HG03460 (cell line): ENCODE results near the gene MAPT.
"Not testable (repeated sequence)": the region's sequence is repeated elsewhere in the genome, so short reads cannot be mapped to it uniquely, and the experiment has no call there.

Source experiments
- ATAC-seq: cut with Tn5 transposase; IDR thresholded peaks from one replicate; pipeline ENCODE4 v1.9.1; 2021; ENCODE audit not compliant: unreplicated experiment

Gene MAPT

GRCh38 chr17:45896803-45897693, 2.7 kb downstream of the MAPT start:
- no peak for ATAC-seq

- ATAC-seq, result no peak
These were observed 5.8 kb downstream of the MAPT start for GRCh38 chr17:45900136-45900535.

GRCh38 chr17:45900723-45901415, 6.5 kb downstream of the MAPT start:
- no peak for ATAC-seq

- ATAC-seq, result no peak
These were observed 8.6 kb downstream of the MAPT start for GRCh38 chr17:45902892-45903346.

DNA sequence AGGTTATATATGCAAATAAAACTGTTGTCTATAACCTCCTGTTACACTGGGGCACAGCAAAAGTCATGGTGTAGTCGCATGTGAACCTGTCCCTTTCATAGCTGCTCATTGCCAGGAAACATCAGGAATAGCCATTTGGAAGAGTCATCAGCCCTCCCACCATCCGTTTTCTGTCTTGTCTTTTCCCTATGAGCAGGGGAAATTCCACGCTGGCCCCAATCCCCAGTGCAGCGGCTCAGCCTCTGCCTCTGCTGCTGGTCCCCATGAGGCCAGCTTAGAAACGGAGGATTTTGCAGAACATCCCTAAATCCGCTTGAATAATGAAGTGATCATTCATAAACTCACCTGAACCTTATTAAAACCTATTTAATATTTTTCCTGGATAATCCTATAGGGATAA, 10.5 kb downstream of the MAPT start:
- ATAC-seq, result no peak

- ATAC-seq, result no peak
These were observed 11.5 kb downstream of the MAPT start for GRCh38 chr17:45905814-45906213.

GRCh38 chr17:45906237-45906636, 11.9 kb downstream of the MAPT start:
- no peak for ATAC-seq

- no peak for ATAC-seq
These were observed 12.7 kb downstream of the MAPT start for GRCh38 chr17:45906927-45907622.

DNA sequence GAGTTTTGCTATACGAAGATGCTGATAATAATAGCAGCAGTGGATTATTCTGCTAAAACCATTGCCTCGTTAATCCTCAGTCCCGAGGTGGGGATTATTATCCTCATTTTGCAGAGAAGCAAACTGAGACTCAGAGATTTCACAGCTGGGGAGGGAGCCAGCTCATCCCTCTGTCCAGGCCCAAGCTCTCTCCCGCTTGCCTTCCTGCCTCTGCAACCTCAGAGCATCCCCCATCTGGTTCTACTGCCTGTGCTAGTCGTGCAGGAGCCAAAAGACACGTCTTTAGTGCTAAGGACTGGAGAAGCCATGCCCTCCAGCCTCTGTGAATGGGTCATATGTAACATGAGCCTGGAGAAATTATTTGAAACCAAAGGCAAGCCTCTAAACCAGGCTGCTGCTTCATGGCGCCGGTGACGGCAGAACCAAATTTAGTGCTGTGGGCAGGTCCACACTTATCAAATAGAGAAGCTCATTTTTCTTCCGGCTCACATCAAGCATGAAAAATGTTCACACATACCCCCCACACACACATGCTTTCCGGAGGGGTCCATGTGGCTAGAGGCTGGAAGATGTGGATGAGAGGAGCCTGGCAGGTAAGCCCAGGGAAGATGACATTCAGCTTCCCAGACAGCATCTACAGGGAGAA, 13.5 kb downstream of the MAPT start:
- no peak for ATAC-seq

- no peak for ATAC-seq
These were observed 14.1 kb downstream of the MAPT start for GRCh38 chr17:45908460-45908859.

DNA sequence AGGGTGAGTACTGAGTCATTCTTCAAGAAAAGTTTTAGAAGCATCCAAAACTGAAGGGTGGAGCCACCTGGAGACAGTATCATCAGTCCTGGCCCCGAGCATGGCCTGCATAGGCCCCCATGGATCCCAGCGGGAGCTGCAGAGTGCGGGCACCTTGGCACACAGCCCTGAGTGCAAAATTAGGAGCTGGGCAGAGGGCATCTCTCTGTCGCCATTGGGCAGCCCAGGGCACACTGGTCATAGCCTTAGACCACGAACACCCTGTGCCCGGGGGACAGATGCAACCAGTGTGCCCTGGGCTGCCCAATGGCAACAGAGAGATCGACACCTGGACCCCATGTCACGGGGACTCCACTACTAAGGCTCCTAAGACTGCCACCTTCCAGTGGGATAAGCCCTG, 14.6 kb downstream of the MAPT start:
- ATAC-seq, result no peak

DNA sequence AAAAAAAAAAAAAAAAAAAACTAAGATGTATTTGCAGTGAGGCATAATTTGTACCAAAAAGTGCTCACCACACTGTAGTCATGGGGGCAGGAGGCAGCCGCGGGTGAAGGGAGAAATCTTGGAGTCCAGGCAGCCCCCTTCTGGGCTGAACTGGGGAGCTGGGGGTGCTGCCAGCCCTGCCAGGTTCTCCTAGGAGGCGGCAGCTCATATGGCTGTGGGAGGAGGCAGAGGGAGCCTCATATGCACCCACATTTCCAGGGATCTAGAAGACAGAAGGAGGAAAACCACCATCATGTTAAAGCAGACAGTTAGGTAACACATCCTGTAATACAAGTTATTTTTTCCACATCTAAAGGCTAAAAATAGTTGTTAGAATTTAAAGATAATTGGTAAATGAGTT, 16.3 kb downstream of the MAPT start:
- no peak for ATAC-seq

DNA sequence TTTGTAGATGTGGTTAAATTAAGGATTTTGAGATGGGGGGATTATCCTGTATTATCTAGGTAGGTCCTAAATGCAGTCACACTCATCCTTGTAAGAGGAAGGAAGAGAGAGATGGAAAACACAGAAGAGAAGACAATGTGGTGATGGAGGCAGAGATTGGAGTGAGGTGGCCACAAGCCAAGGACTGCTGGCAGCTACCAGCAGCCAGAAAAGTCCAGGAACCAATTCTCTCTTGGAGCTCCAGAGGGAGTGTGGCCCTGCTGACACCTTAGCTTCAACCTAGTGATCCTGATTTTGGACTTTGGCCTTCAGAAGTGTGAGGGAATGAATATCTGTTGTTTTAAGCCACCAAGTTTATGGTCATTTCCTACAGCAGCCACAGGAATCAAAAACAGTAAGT, 18.0 kb downstream of the MAPT start:
- no peak for ATAC-seq

- not testable (repeated sequence) for ATAC-seq
These were observed 18.7 kb downstream of the MAPT start for GRCh38 chr17:45913030-45913429.

DNA sequence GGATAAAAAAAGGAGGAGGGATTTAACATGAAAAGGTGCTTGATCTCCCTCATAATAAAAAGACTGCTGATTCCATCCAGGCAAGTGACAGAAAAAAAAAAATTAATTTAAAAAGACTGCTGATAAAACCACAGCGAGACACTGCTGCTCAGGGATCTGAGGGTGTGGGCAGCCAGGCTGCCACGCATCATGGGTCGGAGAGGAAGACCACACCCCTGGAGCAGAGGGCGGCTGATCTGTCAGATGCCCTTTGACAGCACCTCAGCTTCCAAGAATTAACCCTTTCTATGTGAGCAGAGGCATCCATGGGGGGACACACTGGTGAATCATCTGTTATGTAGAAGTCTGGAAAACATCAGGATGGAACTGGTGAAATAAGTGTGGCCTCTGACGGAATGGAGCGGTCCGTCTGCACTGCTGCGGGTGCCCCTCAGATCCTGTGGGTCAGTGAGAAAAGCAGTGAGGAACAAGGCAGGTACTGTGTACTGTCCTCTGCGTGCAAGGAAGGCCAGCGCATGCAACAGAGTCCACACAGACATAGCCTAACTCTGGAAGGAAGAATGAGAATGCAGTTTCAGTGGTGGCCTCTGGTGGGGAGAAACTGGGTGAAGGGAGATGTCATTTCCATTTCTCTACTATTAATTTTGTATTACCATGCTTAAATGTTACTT, 19.8 kb downstream of the MAPT start:
- no peak for ATAC-seq

GRCh38 chr17:45915263-45915662, 20.9 kb downstream of the MAPT start:
- ATAC-seq, result no peak

DNA sequence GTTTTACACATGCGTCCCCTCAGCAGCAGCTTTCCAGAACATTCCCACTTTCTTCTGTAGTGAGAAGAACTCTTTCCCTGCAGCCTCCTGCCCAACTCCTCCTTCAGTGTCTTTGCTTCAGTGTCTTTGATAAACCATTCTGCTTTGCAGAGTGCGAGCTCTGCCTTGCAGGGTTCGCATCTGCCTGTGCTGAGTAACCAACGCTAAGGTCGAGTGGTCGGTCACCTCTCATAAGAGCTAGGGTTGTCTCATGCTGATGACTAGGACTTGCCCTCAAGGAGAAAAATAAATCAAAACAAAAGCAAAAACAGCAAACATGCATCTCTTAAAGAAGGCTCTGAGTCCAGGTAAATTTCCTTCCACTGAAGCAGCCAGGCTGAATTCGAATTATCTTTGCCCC, 22.7 kb downstream of the MAPT start:
- ATAC-seq, result no peak

- ATAC-seq, result no peak
These were observed 23.9 kb downstream of the MAPT start for GRCh38 chr17:45918241-45918745.

- no peak for ATAC-seq
These were observed 24.8 kb downstream of the MAPT start for GRCh38 chr17:45919136-45919535.

DNA sequence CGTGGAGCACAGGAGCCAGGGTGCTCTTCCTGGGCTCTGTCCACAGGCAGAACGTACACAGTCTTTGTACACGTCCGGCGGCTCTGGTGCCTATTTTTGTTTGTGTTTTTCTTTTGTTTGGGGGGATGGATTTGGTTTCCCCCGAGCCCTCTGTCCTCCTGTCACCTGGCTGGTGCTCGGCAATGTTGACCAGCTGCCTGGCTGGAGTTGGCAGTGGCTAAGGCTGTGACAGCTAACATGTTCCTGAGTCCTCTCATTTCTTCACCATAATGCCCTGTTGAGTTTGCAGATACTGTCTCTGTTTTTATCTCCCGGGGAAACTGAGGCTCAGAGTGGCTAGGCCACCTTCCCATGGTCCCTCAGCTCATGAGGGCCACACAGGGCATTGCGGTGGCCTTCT, 25.7 kb downstream of the MAPT start:
- no peak for ATAC-seq
